SK-N-SH treated with all-trans-retinoic acid at 6 μM for 48 hours (cell line): Measurements from ENCODE around the gene DIAPH3.

Source experiments
- ATAC-seq: fragments of 200-7000 bp; cut with Tn5 transposase; 3 replicates; pipeline ENCODE4 v1.9.1; 2020; ENCODE audit warnings: mild to moderate bottlenecking, moderate library complexity
- ARNTL ChIP-seq: fragments of 450-650 bp; formaldehyde crosslinking; IDR thresholded peaks from 2 replicates; pipeline ENCODE4 v1.5.0; 2020; ENCODE audit warnings: low read depth, mild to moderate bottlenecking, moderate library complexity, borderline replicate concordance
- BACH2 ChIP-seq: fragments of 250-450 bp; sonication (Bioruptor Pico); IDR thresholded peaks from 2 replicates; pipeline ENCODE4 v1.9.0; 2021; ENCODE audit warnings: mild to moderate bottlenecking, borderline replicate concordance
- CSDC2 ChIP-seq: fragments of 250-450 bp; sonication (Bioruptor Pico); IDR thresholded peaks from 2 replicates; pipeline ENCODE4 v1.5.0; 2020; ENCODE audit warnings: mild to moderate bottlenecking, moderate library complexity
- ESRRG ChIP-seq: fragments of 250-450 bp; sonication (Bioruptor Pico); IDR thresholded peaks from 2 replicates; pipeline ENCODE4 v1.6.1; 2021; ENCODE audit warnings: mild to moderate bottlenecking
- GLIS3 ChIP-seq: fragments of 250-450 bp; sonication (Bioruptor Pico); IDR thresholded peaks from 2 replicates; pipeline ENCODE4 v1.5.0; 2020; ENCODE audit warnings: mild to moderate bottlenecking, moderate library complexity
- ISL1 ChIP-seq: fragments of 250-450 bp; sonication (Bioruptor Pico); IDR thresholded peaks from 2 replicates; pipeline ENCODE4 v2.1.2; 2022; ENCODE audit warnings: mild to moderate bottlenecking, moderate library complexity
- PPARA ChIP-seq: fragments of 250-450 bp; sonication (Bioruptor Pico); IDR thresholded peaks from 2 replicates; pipeline ENCODE4 v1.5.0; 2020; ENCODE audit warnings: mild to moderate bottlenecking, borderline replicate concordance
- RARB ChIP-seq: fragments of 250-450 bp; sonication (Bioruptor Pico); IDR thresholded peaks from 2 replicates; pipeline ENCODE4 v1.8.0; 2021; ENCODE audit warnings: mild to moderate bottlenecking, moderate library complexity
- SNAI2 ChIP-seq: fragments of 250-450 bp; sonication (Bioruptor Pico); IDR thresholded peaks from 2 replicates; pipeline ENCODE4 v1.5.0; 2020; ENCODE audit warnings: mild to moderate bottlenecking, moderate library complexity
- TCF4 ChIP-seq: fragments of 250-450 bp; sonication (Bioruptor Pico); IDR thresholded peaks from 2 replicates; pipeline ENCODE4 v1.8.0; 2021; ENCODE audit warnings: mild to moderate bottlenecking, moderate library complexity, borderline replicate concordance
- TOX ChIP-seq: fragments of 250-450 bp; sonication (Bioruptor Pico); IDR thresholded peaks from 2 replicates; pipeline ENCODE4 v1.8.0; 2021; ENCODE audit warnings: mild to moderate bottlenecking, moderate library complexity, borderline replicate concordance
- ZC3H10 ChIP-seq: fragments of 250-450 bp; sonication (Bioruptor Pico); IDR thresholded peaks from 2 replicates; pipeline ENCODE4 v1.5.1; 2021; ENCODE audit warnings: mild to moderate bottlenecking, moderate library complexity
- ZFP3 ChIP-seq: fragments of 250-450 bp; sonication (Bioruptor Pico); IDR thresholded peaks from 2 replicates; pipeline ENCODE4 v1.5.0; 2020; ENCODE audit warnings: mild to moderate bottlenecking, moderate library complexity
- ZNF565 ChIP-seq: fragments of 450-650 bp; formaldehyde crosslinking; conservative IDR thresholded peaks from 2 replicates; pipeline ENCODE4 v1.5.0; 2020; ENCODE audit warnings: low read depth, mild to moderate bottlenecking, moderate library complexity
- ZNF70 ChIP-seq: fragments of 450-650 bp; formaldehyde crosslinking; IDR thresholded peaks from 2 replicates; pipeline ENCODE4 v1.5.0; 2020; ENCODE audit warnings: mild to moderate bottlenecking, moderate library complexity
- ZNF8 ChIP-seq: fragments of 450-650 bp; formaldehyde crosslinking; IDR thresholded peaks from 2 replicates; pipeline ENCODE4 v1.5.0; 2020; ENCODE audit warnings: mild to moderate bottlenecking, moderate library complexity
- TF ChIP-seq, protein P1 (sequence below): fragments of 250-450 bp; sonication (Bioruptor Pico); IDR thresholded peaks from 2 replicates; pipeline ENCODE4 v1.5.1; 2020; ENCODE audit warnings: low read depth, mild to moderate bottlenecking, moderate library complexity
- TF ChIP-seq, protein P2 (sequence below): fragments of 250-450 bp; sonication (Bioruptor Pico); IDR thresholded peaks from 2 replicates; pipeline ENCODE4 v1.5.0; 2020; ENCODE audit warnings: mild to moderate bottlenecking, moderate library complexity
- TF ChIP-seq, protein P3 (sequence below): fragments of 250-450 bp; sonication (Bioruptor Pico); IDR thresholded peaks from 2 replicates; pipeline ENCODE4 v1.8.0; 2020; ENCODE audit warnings: mild to moderate bottlenecking, moderate library complexity, borderline replicate concordance
- TF ChIP-seq, protein P4 (sequence below): fragments of 250-450 bp; sonication (Bioruptor Pico); IDR thresholded peaks from 2 replicates; pipeline ENCODE4 v1.8.0; 2021; ENCODE audit warnings: low read depth, mild to moderate bottlenecking, moderate library complexity, borderline replicate concordance

DIAPH3 gene

DNA sequence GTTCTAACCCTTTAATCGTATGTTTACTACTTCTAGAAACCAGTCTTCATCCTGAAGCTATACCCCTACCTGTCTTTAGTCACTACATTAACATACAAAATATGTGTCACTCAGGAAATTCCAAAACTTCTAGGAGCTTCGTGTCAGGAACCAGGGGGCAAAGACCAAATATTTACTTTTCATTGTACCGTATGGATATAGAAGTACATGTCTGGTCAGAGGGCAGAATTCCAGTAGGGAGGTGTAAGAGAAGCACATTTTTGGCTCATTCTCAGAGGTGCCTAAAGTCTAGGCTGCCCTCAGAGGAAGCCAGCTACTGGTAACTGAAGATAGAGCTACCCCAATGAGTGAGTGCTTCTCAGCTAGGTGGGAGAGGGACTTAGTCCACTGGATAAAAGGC, 320.7 kb downstream of the DIAPH3 start:
- no peak for ATAC-seq
- TF ChIP-seq RARB (CRISPR knock-in tag), result no peak
- TF ChIP-seq ARNTL (CRISPR knock-in tag), result no peak
- no peak for TF ChIP-seq TOX
- no peak for TF ChIP-seq ZFP3 (CRISPR knock-in tag)
- TF ChIP-seq, protein P1, sequence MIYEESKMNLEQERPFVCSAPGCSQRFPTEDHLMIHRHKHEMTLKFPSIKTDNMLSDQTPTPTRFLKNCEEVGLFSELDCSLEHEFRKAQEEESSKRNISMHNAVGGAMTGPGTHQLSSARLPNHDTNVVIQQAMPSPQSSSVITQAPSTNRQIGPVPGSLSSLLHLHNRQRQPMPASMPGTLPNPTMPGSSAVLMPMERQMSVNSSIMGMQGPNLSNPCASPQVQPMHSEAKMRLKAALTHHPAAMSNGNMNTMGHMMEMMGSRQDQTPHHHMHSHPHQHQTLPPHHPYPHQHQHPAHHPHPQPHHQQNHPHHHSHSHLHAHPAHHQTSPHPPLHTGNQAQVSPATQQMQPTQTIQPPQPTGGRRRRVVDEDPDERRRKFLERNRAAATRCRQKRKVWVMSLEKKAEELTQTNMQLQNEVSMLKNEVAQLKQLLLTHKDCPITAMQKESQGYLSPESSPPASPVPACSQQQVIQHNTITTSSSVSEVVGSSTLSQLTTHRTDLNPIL (CRISPR knock-in tag), result no peak
- TF ChIP-seq ZNF8 (CRISPR knock-in tag), result no peak
- TF ChIP-seq CSDC2 (CRISPR knock-in tag), result no peak
- no peak for TF ChIP-seq BACH2 (CRISPR knock-in tag)
- TF ChIP-seq, protein P2, sequence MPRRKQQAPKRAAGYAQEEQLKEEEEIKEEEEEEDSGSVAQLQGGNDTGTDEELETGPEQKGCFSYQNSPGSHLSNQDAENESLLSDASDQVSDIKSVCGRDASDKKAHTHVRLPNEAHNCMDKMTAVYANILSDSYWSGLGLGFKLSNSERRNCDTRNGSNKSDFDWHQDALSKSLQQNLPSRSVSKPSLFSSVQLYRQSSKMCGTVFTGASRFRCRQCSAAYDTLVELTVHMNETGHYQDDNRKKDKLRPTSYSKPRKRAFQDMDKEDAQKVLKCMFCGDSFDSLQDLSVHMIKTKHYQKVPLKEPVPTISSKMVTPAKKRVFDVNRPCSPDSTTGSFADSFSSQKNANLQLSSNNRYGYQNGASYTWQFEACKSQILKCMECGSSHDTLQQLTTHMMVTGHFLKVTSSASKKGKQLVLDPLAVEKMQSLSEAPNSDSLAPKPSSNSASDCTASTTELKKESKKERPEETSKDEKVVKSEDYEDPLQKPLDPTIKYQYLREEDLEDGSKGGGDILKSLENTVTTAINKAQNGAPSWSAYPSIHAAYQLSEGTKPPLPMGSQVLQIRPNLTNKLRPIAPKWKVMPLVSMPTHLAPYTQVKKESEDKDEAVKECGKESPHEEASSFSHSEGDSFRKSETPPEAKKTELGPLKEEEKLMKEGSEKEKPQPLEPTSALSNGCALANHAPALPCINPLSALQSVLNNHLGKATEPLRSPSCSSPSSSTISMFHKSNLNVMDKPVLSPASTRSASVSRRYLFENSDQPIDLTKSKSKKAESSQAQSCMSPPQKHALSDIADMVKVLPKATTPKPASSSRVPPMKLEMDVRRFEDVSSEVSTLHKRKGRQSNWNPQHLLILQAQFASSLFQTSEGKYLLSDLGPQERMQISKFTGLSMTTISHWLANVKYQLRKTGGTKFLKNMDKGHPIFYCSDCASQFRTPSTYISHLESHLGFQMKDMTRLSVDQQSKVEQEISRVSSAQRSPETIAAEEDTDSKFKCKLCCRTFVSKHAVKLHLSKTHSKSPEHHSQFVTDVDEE (CRISPR knock-in tag), result no peak
- no peak for TF ChIP-seq ZC3H10 (CRISPR knock-in tag)
- TF ChIP-seq ESRRG (CRISPR knock-in tag), result no peak
- no peak for TF ChIP-seq GLIS3 (CRISPR knock-in tag)
- no peak for TF ChIP-seq ZNF565 (CRISPR knock-in tag)
- TF ChIP-seq, protein P3, sequence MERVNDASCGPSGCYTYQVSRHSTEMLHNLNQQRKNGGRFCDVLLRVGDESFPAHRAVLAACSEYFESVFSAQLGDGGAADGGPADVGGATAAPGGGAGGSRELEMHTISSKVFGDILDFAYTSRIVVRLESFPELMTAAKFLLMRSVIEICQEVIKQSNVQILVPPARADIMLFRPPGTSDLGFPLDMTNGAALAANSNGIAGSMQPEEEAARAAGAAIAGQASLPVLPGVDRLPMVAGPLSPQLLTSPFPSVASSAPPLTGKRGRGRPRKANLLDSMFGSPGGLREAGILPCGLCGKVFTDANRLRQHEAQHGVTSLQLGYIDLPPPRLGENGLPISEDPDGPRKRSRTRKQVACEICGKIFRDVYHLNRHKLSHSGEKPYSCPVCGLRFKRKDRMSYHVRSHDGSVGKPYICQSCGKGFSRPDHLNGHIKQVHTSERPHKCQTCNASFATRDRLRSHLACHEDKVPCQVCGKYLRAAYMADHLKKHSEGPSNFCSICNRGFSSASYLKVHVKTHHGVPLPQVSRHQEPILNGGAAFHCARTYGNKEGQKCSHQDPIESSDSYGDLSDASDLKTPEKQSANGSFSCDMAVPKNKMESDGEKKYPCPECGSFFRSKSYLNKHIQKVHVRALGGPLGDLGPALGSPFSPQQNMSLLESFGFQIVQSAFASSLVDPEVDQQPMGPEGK, result no peak
- no peak for TF ChIP-seq ISL1
- no peak for TF ChIP-seq SNAI2 (CRISPR knock-in tag)
- TF ChIP-seq, all 23 proteins: peak for 0

DNA sequence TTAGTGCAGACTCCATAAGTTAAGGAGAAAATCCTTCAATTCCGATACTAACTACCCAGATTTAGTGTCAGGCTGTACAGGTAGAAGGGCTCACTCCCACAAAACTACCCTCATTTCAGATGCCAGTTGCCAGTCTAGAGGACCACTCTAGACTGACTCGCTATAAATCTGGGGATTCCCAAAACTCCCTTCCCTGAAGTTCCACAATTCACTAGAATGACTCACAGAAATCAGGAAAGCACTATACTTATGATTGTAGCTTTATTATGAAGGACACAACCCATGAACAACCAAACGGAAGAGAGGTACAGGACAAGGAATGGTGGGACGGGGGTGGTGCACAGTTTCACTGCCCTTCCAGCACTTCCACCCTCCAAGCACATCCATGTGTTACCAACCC, 321.2 kb downstream of the DIAPH3 start:
- TF ChIP-seq ZNF70 (CRISPR knock-in tag) (no peak), PPARA (CRISPR knock-in tag) (no peak), ZC3H10 (CRISPR knock-in tag) (no peak), TOX (no peak), ZNF565 (CRISPR knock-in tag) (no peak), TCF4 (no peak), ISL1 (no peak), SNAI2 (CRISPR knock-in tag) (no peak), ESRRG (CRISPR knock-in tag) (no peak), BACH2 (CRISPR knock-in tag) (no peak), CSDC2 (CRISPR knock-in tag) (no peak)
- TF ChIP-seq, protein P4, sequence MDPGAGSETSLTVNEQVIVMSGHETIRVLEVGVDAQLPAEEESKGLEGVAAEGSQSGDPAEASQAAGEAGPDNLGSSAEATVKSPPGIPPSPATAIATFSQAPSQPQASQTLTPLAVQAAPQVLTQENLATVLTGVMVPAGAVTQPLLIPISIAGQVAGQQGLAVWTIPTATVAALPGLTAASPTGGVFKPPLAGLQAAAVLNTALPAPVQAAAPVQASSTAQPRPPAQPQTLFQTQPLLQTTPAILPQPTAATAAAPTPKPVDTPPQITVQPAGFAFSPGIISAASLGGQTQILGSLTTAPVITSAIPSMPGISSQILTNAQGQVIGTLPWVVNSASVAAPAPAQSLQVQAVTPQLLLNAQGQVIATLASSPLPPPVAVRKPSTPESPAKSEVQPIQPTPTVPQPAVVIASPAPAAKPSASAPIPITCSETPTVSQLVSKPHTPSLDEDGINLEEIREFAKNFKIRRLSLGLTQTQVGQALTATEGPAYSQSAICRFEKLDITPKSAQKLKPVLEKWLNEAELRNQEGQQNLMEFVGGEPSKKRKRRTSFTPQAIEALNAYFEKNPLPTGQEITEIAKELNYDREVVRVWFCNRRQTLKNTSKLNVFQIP, result no peak
- TF ChIP-seq, protein P3, result no peak
- TF ChIP-seq, protein P1 (CRISPR knock-in tag), result no peak
- TF ChIP-seq, protein P2 (CRISPR knock-in tag), result no peak
- ATAC-seq, result no peak
